WTC11 (cell line): ENCODE data around the gene ADCY2. TPM values are rescaled to one million over a fixed set of nuclear protein-coding genes. Genes with fewer than 3 reads are reported as not detected.

Source experiments
- ATAC-seq: fragments of 200-7000 bp; cut with Tn5 transposase; 2 replicates; pipeline ENCODE4 v1.10.0; 2021; ENCODE audit warnings: mild to moderate bottlenecking, moderate library complexity
- CTCF ChIA-PET: fragments of 300-600 bp; sonication (Branson Sonifier 250); formaldehyde crosslinking; loops from one replicate; lab custom pipeline; 2021; ENCODE audit warnings: antibody characterized with exemption; lab: Charles Lee
- POLR2A ChIA-PET: fragments of 350-600 bp; sonication (Branson Sonifier 250); formaldehyde crosslinking; loops from one replicate; lab custom pipeline; 2021; ENCODE audit warnings: antibody characterized with exemption; lab: Charles Lee
- DNase-seq: peaks from one replicate; pipeline ENCODE4 v3.0.0; 2021; ENCODE audit warnings: low spot score
- H3K27ac Mint-ChIP-seq: 2 replicates; pipeline ENCODE4 v1.8.0; 2021; ENCODE audit warnings: mixed read lengths
- H3K27me3 Mint-ChIP-seq: 2 replicates; pipeline ENCODE4 v1.8.0; 2021; ENCODE audit warnings: low read depth, mild to moderate bottlenecking, moderate library complexity, mixed read lengths
- H3K36me3 Mint-ChIP-seq: 2 replicates; pipeline ENCODE4 v1.8.0; 2021; ENCODE audit warnings: mixed read lengths
- H3K4me1 Mint-ChIP-seq: 2 replicates; pipeline ENCODE4 v1.8.0; 2022; ENCODE audit warnings: mixed read lengths
- H3K4me3 Mint-ChIP-seq: 2 replicates; pipeline ENCODE4 v1.8.0; 2021; ENCODE audit warnings: mild to moderate bottlenecking, moderate library complexity, mixed read lengths
- H3K9me3 Mint-ChIP-seq: 2 replicates; pipeline ENCODE4 v1.8.0; 2021; ENCODE audit warnings: mixed read lengths
- ARID4B ChIP-seq: sonication (generic); formaldehyde crosslinking; IDR thresholded peaks from 2 replicates; pipeline ENCODE4 v1.8.0; 2023; ENCODE audit warnings: missing genetic modification reagents, mild to moderate bottlenecking, borderline replicate concordance
- CBFB ChIP-seq: sonication (generic); formaldehyde crosslinking; IDR thresholded peaks from 2 replicates; pipeline ENCODE4 v1.8.1; 2022; ENCODE audit warnings: mild to moderate bottlenecking, low read depth, missing genetic modification reagents
- E2F5 ChIP-seq: sonication (generic); formaldehyde crosslinking; IDR thresholded peaks from 2 replicates; pipeline ENCODE4 v1.8.1; 2022; ENCODE audit warnings: mild to moderate bottlenecking, moderate library complexity, missing genetic modification reagents
- ELF4 ChIP-seq: sonication (generic); formaldehyde crosslinking; IDR thresholded peaks from 2 replicates; pipeline ENCODE4 v1.8.1; 2022; ENCODE audit warnings: low read depth, mild to moderate bottlenecking, moderate library complexity, missing genetic modification reagents
- EMX1 ChIP-seq: fragments of 250-450 bp; sonication (Bioruptor Pico); IDR thresholded peaks from 2 replicates; pipeline ENCODE4 v1.8.0; 2021; ENCODE audit warnings: mild to moderate bottlenecking
- FOXK1 ChIP-seq: sonication (generic); formaldehyde crosslinking; IDR thresholded peaks from 2 replicates; pipeline ENCODE4 v1.8.0; 2022; ENCODE audit warnings: mild to moderate bottlenecking, moderate library complexity, missing genetic modification reagents
- GTF2I ChIP-seq: fragments of 250-450 bp; sonication (Bioruptor Pico); conservative IDR thresholded peaks from 2 replicates; pipeline ENCODE4 v1.4.0; 2021; ENCODE audit warnings: mild to moderate bottlenecking
- HMGXB4 ChIP-seq: sonication (generic); formaldehyde crosslinking; IDR thresholded peaks from 2 replicates; pipeline ENCODE4 v1.8.1; 2023; ENCODE audit warnings: mild to moderate bottlenecking, moderate library complexity, missing genetic modification reagents
- NR2C2 ChIP-seq: sonication (generic); formaldehyde crosslinking; IDR thresholded peaks from 2 replicates; pipeline ENCODE4 v1.8.0; 2022; ENCODE audit warnings: mild to moderate bottlenecking, missing genetic modification reagents
- NR3C1 ChIP-seq: sonication (generic); formaldehyde crosslinking; conservative IDR thresholded peaks from 2 replicates; pipeline ENCODE4 v1.8.1; 2023; ENCODE audit warnings: low read depth, mild to moderate bottlenecking, missing genetic modification reagents
- SMAD3 ChIP-seq: sonication (generic); formaldehyde crosslinking; IDR thresholded peaks from 2 replicates; pipeline ENCODE4 v1.8.0; 2022; ENCODE audit warnings: missing genetic modification reagents, mild to moderate bottlenecking, borderline replicate concordance
- USF2 ChIP-seq: sonication (generic); formaldehyde crosslinking; IDR thresholded peaks from 2 replicates; pipeline ENCODE4 v1.8.1; 2023; ENCODE audit warnings: mild to moderate bottlenecking, missing genetic modification reagents, moderate library complexity
- ZBTB21 ChIP-seq: sonication (generic); formaldehyde crosslinking; IDR thresholded peaks from 2 replicates; pipeline ENCODE4 v1.8.1; 2023; ENCODE audit warnings: mild to moderate bottlenecking, missing genetic modification reagents, borderline replicate concordance
- ZNF219 ChIP-seq: sonication (generic); formaldehyde crosslinking; IDR thresholded peaks from 2 replicates; pipeline ENCODE4 v1.8.0; 2023; ENCODE audit warnings: missing genetic modification reagents, mild to moderate bottlenecking, borderline replicate concordance
- ZNF281 ChIP-seq: sonication (generic); formaldehyde crosslinking; IDR thresholded peaks from 2 replicates; pipeline ENCODE4 v1.8.0; 2023; ENCODE audit warnings: mild to moderate bottlenecking, missing genetic modification reagents
- ZNF512 ChIP-seq: sonication (generic); formaldehyde crosslinking; IDR thresholded peaks from 2 replicates; pipeline ENCODE4 v1.8.1; 2022; ENCODE audit warnings: missing genetic modification reagents, borderline replicate concordance
- ZNF671 ChIP-seq: fragments of 250-450 bp; sonication (Bioruptor Pico); IDR thresholded peaks from 2 replicates; pipeline ENCODE4 v1.8.0; 2021; ENCODE audit warnings: mild to moderate bottlenecking
- total RNA-seq: library from RNA; stranded (reverse); gene quantifications from 3 replicates; pipeline ENCODE4 v1.2.3, GENCODE V29; 2021
- TF ChIP-seq, protein P1 (sequence below): sonication (generic); formaldehyde crosslinking; IDR thresholded peaks from 2 replicates; pipeline ENCODE4 v1.8.1; 2023; ENCODE audit warnings: mild to moderate bottlenecking, missing genetic modification reagents

The ADCY2 gene
- total RNA-seq, 1 experiment from 2014 or later: 142 TPM

DNA sequence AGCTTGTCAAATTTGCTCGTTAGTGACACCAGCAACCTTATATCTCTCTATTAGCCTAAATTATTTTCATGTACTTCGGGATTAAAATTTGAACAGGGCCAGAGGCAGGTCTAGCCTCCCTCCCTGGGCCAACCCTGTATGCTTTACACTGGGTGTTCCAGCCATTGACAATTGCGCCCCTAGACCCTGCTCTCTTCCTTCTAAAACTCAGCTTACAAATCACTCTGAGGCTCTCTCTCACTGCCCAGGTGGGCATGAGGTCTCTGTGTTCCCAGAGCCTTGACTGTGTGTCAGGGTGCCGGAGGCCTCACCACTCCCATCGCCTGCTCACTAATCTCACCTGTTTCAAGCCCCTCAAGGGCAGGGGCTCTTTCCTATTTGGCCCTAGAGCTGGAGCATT is 461.4 kb downstream of the ADCY2 start (continued):
- TF ChIP-seq ZBTB21 (CRISPR knock-in tag): no peak
- no peak for TF ChIP-seq NR2C2 (CRISPR knock-in tag)
- TF ChIP-seq, all 79 proteins: peak for 0

DNA sequence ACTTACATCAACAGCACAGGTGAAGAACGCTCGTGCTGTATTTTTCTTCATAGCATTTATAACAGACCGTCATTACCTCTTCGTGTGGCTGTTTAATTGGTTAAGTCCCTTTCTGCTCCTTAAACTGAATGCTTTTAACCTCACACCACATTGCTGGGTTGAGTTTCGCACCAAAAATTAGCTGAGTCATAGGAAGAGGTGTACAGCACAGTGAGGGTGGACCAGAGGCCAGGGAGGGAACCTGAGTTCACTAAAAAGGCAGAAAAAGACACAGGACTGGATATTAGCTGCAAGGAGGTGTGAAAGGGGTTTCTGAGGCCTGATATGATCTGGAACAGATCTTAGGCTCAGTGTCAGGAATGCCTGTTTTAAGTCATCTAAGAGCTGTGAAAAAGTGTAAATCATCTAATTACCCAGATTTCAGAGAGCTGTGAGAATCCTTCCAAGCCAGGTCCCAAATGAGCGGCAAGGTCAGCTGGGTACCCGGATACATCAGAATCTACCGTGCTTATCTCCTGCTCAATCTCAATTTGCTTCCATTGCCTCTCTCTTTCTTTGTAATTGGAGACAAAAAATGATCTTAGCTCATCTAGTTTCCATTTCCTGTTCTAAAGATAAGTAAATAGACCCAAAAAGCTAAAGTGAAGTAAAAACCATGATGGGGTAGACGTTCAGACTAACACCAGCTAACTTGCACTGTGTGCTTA is 462.1 kb downstream of the ADCY2 start:
- no peak overlapping the region for H3K4me3 Mint-ChIP-seq
- H3K36me3 Mint-ChIP-seq: peaks cover 17% of the 10 kb centered on the region
- DNase-seq (no peak), ATAC-seq (no peak)
- peaks cover 2% of the 10 kb centered on the region; the same call in 1 of the 2 replicates for H3K4me1 Mint-ChIP-seq
- ChIA-PET POLR2A (no interaction called here), CTCF (interaction anchor here (0.8 to 3.9 kb wide), 6 partner anchors 11 to 1038 kb away, joined by 3 to 32 read pairs (median 5); partner anchors contain the start of genes FASTKD3 and MTRR)
- no peak for TF ChIP-seq ZNF512
- TF ChIP-seq, protein P1, sequence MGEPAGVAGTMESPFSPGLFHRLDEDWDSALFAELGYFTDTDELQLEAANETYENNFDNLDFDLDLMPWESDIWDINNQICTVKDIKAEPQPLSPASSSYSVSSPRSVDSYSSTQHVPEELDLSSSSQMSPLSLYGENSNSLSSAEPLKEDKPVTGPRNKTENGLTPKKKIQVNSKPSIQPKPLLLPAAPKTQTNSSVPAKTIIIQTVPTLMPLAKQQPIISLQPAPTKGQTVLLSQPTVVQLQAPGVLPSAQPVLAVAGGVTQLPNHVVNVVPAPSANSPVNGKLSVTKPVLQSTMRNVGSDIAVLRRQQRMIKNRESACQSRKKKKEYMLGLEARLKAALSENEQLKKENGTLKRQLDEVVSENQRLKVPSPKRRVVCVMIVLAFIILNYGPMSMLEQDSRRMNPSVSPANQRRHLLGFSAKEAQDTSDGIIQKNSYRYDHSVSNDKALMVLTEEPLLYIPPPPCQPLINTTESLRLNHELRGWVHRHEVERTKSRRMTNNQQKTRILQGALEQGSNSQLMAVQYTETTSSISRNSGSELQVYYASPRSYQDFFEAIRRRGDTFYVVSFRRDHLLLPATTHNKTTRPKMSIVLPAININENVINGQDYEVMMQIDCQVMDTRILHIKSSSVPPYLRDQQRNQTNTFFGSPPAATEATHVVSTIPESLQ (CRISPR knock-in tag): no peak
- TF ChIP-seq FOXK1: no peak
- no peak for TF ChIP-seq ZNF219
- TF ChIP-seq ZBTB21 (CRISPR knock-in tag): no peak
- TF ChIP-seq ZNF281 (CRISPR knock-in tag): no peak
- H3K27ac Mint-ChIP-seq: no peak overlapping the region
- peaks cover 13% of the 10 kb centered on the region for H3K9me3 Mint-ChIP-seq
- peaks cover 5% of the 10 kb centered on the region for H3K27me3 Mint-ChIP-seq

DNA sequence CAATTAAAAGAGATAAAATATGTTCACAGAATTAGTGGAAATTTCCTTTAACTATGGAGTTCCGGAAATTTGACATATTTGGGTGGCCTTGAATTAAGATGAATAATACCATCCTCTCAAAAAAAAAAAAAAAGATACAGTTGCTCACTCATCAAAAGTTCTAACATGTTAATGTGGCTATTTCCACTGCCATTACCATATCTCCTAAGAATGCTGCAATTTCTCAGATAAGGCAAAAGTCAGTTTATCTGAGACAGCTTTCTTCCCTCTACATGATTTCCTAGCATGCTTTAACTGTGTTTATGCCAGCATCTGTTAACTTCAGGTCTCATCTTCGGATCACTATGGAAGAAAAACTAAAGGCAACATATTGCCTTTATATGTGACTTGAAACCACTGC is 470.3 kb downstream of the ADCY2 start:
- no peak overlapping the region for H3K4me3 Mint-ChIP-seq
- H3K36me3 Mint-ChIP-seq: peaks cover 9% of the 10 kb centered on the region
- H3K4me1 Mint-ChIP-seq: peaks cover 16% of the 10 kb centered on the region
- ChIA-PET POLR2A (no interaction called here), CTCF (no interaction called here)
- no peak for ATAC-seq
- no peak overlapping the region for H3K27ac Mint-ChIP-seq
- no peaks in the 10 kb centered on the region for H3K27me3 Mint-ChIP-seq
- no peaks in the 10 kb centered on the region for H3K9me3 Mint-ChIP-seq
- no peak for DNase-seq
- TF ChIP-seq SMAD3 (CRISPR knock-in tag): no peak
- no peak for TF ChIP-seq EMX1 (CRISPR knock-in tag)
- no peak for TF ChIP-seq ELF4 (CRISPR knock-in tag)
- TF ChIP-seq ARID4B (CRISPR knock-in tag): no peak
- TF ChIP-seq CBFB (CRISPR knock-in tag): no peak
- TF ChIP-seq E2F5: no peak
- no peak for TF ChIP-seq GTF2I (CRISPR knock-in tag)
- TF ChIP-seq NR3C1 (CRISPR knock-in tag): no peak
- no peak for TF ChIP-seq ZNF671 (CRISPR knock-in tag)
- TF ChIP-seq HMGXB4 (CRISPR knock-in tag): no peak
- TF ChIP-seq USF2 (CRISPR knock-in tag): no peak
